Measurements from ENCODE around the gene NNAT.

The NNAT gene

GRCh38 chr20:37528446-37529213 is 7.6 kb downstream of the NNAT start:
- no peak for TF ChIP-seq CTCF (IDR thresholded peaks at IDR 0.05; ENCODE audit: insufficient read depth, low read depth, low read length, missing control alignments)
- peak; percentile 46 for DNase-seq (ENCODE audit: low read depth)
- peak overlapping the region; percentile 96 for H3K4me3 ChIP-seq (ENCODE audit: low read length)

- DNase-seq (ENCODE audit: low read depth), result no peak
- no peak for TF ChIP-seq CTCF (IDR thresholded peaks at IDR 0.05; ENCODE audit: insufficient read depth, low read depth, low read length, missing control alignments)
- no peak overlapping the region for H3K4me3 ChIP-seq (ENCODE audit: low read length)
Observed at GRCh38 chr20:37529214-37529967, 8.3 kb downstream of the NNAT start.

GRCh38 chr20:37529968-37530600 is 9.0 kb downstream of the NNAT start:
- no peak for TF ChIP-seq CTCF (IDR thresholded peaks at IDR 0.05; ENCODE audit: insufficient read depth, low read depth, low read length, missing control alignments)
- H3K4me3 ChIP-seq (ENCODE audit: low read length), result no peak overlapping the region
- no peak for DNase-seq (ENCODE audit: low read depth)

GRCh38 chr20:37530696-37531095 is 9.6 kb downstream of the NNAT start:
- no peak overlapping the region for H3K4me3 ChIP-seq (ENCODE audit: low read length)
- no peak for TF ChIP-seq CTCF (IDR thresholded peaks at IDR 0.05; ENCODE audit: insufficient read depth, low read depth, low read length, missing control alignments)
- no peak for DNase-seq (ENCODE audit: low read depth)

- no peak for TF ChIP-seq CTCF (IDR thresholded peaks at IDR 0.05; ENCODE audit: insufficient read depth, low read depth, low read length, missing control alignments)
- H3K4me3 ChIP-seq (ENCODE audit: low read length), result no peak overlapping the region
- no peak for DNase-seq (ENCODE audit: low read depth)
Observed at GRCh38 chr20:37531856-37532255, 10.8 kb downstream of the NNAT start.

- no peak overlapping the region for H3K4me3 ChIP-seq (ENCODE audit: low read length)
- no peak for DNase-seq (ENCODE audit: low read depth)
- no peak for TF ChIP-seq CTCF (IDR thresholded peaks at IDR 0.05; ENCODE audit: insufficient read depth, low read depth, low read length, missing control alignments)
Observed at GRCh38 chr20:37533154-37533715, 12.2 kb downstream of the NNAT start.

Measured in epithelial cell of esophagus (primary cell).